ENCODE data around the gene FAM227A.

The FAM227A gene

GRCh38 chr22:38696606-38697424 lies 40.6 kb upstream of the FAM227A start:
- Histone ChIP-seq H3K9me3 (ENCODE audit: control insufficient read depth, low read depth, low read length) (no peaks in the 10 kb centered on the region), H3K9ac (ENCODE audit: low read length) (no peak overlapping the region), H3K27ac (ENCODE audit: low read length) (no peak overlapping the region), H3K4me1 (ENCODE audit: control insufficient read depth, low read depth, low read length) (peaks cover 11% of the 10 kb centered on the region), H3K4me3 (ENCODE audit: low read length) (no peak overlapping the region), H3K27me3 (ENCODE audit: control insufficient read depth, insufficient read depth, low read length) (no peaks in the 10 kb centered on the region), H3K36me3 (ENCODE audit: control insufficient read depth, low read depth, low read length) (no peaks in the 10 kb centered on the region)

- Histone ChIP-seq H3K9ac (ENCODE audit: low read length) (no peak overlapping the region), H3K27me3 (ENCODE audit: control insufficient read depth, insufficient read depth, low read length) (no peaks in the 10 kb centered on the region), H3K9me3 (ENCODE audit: control insufficient read depth, low read depth, low read length) (no peaks in the 10 kb centered on the region), H3K4me3 (ENCODE audit: low read length) (no peak overlapping the region), H3K27ac (ENCODE audit: low read length) (no peak overlapping the region), H3K36me3 (ENCODE audit: control insufficient read depth, low read depth, low read length) (no peaks in the 10 kb centered on the region), H3K4me1 (ENCODE audit: control insufficient read depth, low read depth, low read length) (peaks cover 11% of the 10 kb centered on the region)
Measured at GRCh38 chr22:38694940-38695339, 38.7 kb upstream of the FAM227A start.

GRCh38 chr22:38694049-38694448 lies 37.9 kb upstream of the FAM227A start:
- peaks cover 2% of the 10 kb centered on the region for H3K4me1 ChIP-seq (ENCODE audit: control insufficient read depth, low read depth, low read length)
- no peaks in the 10 kb centered on the region for H3K9me3 ChIP-seq (ENCODE audit: control insufficient read depth, low read depth, low read length)
- H3K27ac ChIP-seq (ENCODE audit: low read length), result no peak overlapping the region
- H3K4me3 ChIP-seq (ENCODE audit: low read length), result no peak overlapping the region
- H3K36me3 ChIP-seq (ENCODE audit: control insufficient read depth, low read depth, low read length), result peaks cover 4% of the 10 kb centered on the region
- H3K27me3 ChIP-seq (ENCODE audit: control insufficient read depth, insufficient read depth, low read length), result no peaks in the 10 kb centered on the region
- H3K9ac ChIP-seq (ENCODE audit: low read length), result no peak overlapping the region

GRCh38 chr22:38689651-38690050 lies 33.5 kb upstream of the FAM227A start:
- no peak overlapping the region for H3K27ac ChIP-seq (ENCODE audit: low read length)
- H3K9ac ChIP-seq (ENCODE audit: low read length), result no peak overlapping the region
- peaks cover 24% of the 10 kb centered on the region for H3K36me3 ChIP-seq (ENCODE audit: control insufficient read depth, low read depth, low read length)
- H3K4me1 ChIP-seq (ENCODE audit: control insufficient read depth, low read depth, low read length), result no peaks in the 10 kb centered on the region
- no peaks in the 10 kb centered on the region for H3K27me3 ChIP-seq (ENCODE audit: control insufficient read depth, insufficient read depth, low read length)
- H3K4me3 ChIP-seq (ENCODE audit: low read length), result no peak overlapping the region
- H3K9me3 ChIP-seq (ENCODE audit: control insufficient read depth, low read depth, low read length), result no peaks in the 10 kb centered on the region

GRCh38 chr22:38685761-38686160 lies 29.6 kb upstream of the FAM227A start:
- H3K27ac ChIP-seq (ENCODE audit: low read length), result no peak overlapping the region
- no peaks in the 10 kb centered on the region for H3K9me3 ChIP-seq (ENCODE audit: control insufficient read depth, low read depth, low read length)
- H3K9ac ChIP-seq (ENCODE audit: low read length), result no peak overlapping the region
- H3K27me3 ChIP-seq (ENCODE audit: control insufficient read depth, insufficient read depth, low read length), result no peaks in the 10 kb centered on the region
- no peak overlapping the region for H3K4me3 ChIP-seq (ENCODE audit: low read length)
- H3K4me1 ChIP-seq (ENCODE audit: control insufficient read depth, low read depth, low read length), result no peaks in the 10 kb centered on the region
- peaks cover 39% of the 10 kb centered on the region for H3K36me3 ChIP-seq (ENCODE audit: control insufficient read depth, low read depth, low read length)

GRCh38 chr22:38684895-38685294 lies 28.7 kb upstream of the FAM227A start:
- no peak overlapping the region for H3K27ac ChIP-seq (ENCODE audit: low read length)
- H3K9me3 ChIP-seq (ENCODE audit: control insufficient read depth, low read depth, low read length), result no peaks in the 10 kb centered on the region
- H3K9ac ChIP-seq (ENCODE audit: low read length), result no peak overlapping the region
- H3K4me1 ChIP-seq (ENCODE audit: control insufficient read depth, low read depth, low read length), result no peaks in the 10 kb centered on the region
- H3K27me3 ChIP-seq (ENCODE audit: control insufficient read depth, insufficient read depth, low read length), result no peaks in the 10 kb centered on the region
- no peak overlapping the region for H3K4me3 ChIP-seq (ENCODE audit: low read length)
- H3K36me3 ChIP-seq (ENCODE audit: control insufficient read depth, low read depth, low read length), result peaks cover 39% of the 10 kb centered on the region

GRCh38 chr22:38681582-38682335 lies 25.6 kb upstream of the FAM227A start, which contains the start of gene TOMM22:
TSS of gene TOMM22 (plus strand) at chr22:38681957. CDS start at chr22:38681979, 22 bp downstream.
- H3K27me3 ChIP-seq (ENCODE audit: control insufficient read depth, insufficient read depth, low read length), result no peaks in the 10 kb centered on the region
- H3K27ac ChIP-seq (ENCODE audit: low read length), result peak within 1 kb of the TSS; percentile 64
- peak within 1 kb of the TSS; percentile 92 for H3K4me3 ChIP-seq (ENCODE audit: low read length)
- no peaks in the 10 kb centered on the region for H3K9me3 ChIP-seq (ENCODE audit: control insufficient read depth, low read depth, low read length)
- peak within 1 kb of the TSS; percentile 84 for H3K9ac ChIP-seq (ENCODE audit: low read length)
- H3K36me3 ChIP-seq (ENCODE audit: control insufficient read depth, low read depth, low read length), result peaks cover 18% of the 10 kb centered on the region
- no peaks in the 10 kb centered on the region for H3K4me1 ChIP-seq (ENCODE audit: control insufficient read depth, low read depth, low read length)

- Histone ChIP-seq H3K36me3 (ENCODE audit: control insufficient read depth, low read depth, low read length) (peaks cover 13% of the 10 kb centered on the region), H3K27me3 (ENCODE audit: control insufficient read depth, insufficient read depth, low read length) (no peaks in the 10 kb centered on the region), H3K9ac (ENCODE audit: low read length) (no peak overlapping the region), H3K4me1 (ENCODE audit: control insufficient read depth, low read depth, low read length) (no peaks in the 10 kb centered on the region), H3K4me3 (ENCODE audit: low read length) (no peak overlapping the region), H3K27ac (ENCODE audit: low read length) (no peak overlapping the region), H3K9me3 (ENCODE audit: control insufficient read depth, low read depth, low read length) (no peaks in the 10 kb centered on the region)
Measured at GRCh38 chr22:38675833-38676232, 19.6 kb upstream of the FAM227A start.

GRCh38 chr22:38674888-38675287 lies 18.7 kb upstream of the FAM227A start:
- Histone ChIP-seq H3K27ac (ENCODE audit: low read length) (no peak overlapping the region), H3K36me3 (ENCODE audit: control insufficient read depth, low read depth, low read length) (peaks cover 13% of the 10 kb centered on the region), H3K4me3 (ENCODE audit: low read length) (no peak overlapping the region), H3K27me3 (ENCODE audit: control insufficient read depth, insufficient read depth, low read length) (no peaks in the 10 kb centered on the region), H3K4me1 (ENCODE audit: control insufficient read depth, low read depth, low read length) (no peaks in the 10 kb centered on the region), H3K9me3 (ENCODE audit: control insufficient read depth, low read depth, low read length) (no peaks in the 10 kb centered on the region), H3K9ac (ENCODE audit: low read length) (no peak overlapping the region)

- H3K4me1 ChIP-seq (ENCODE audit: control insufficient read depth, low read depth, low read length), result peaks cover 8% of the 10 kb centered on the region
- peak overlapping the region; percentile 85 for H3K4me3 ChIP-seq (ENCODE audit: low read length)
- no peaks in the 10 kb centered on the region for H3K27me3 ChIP-seq (ENCODE audit: control insufficient read depth, insufficient read depth, low read length)
- H3K36me3 ChIP-seq (ENCODE audit: control insufficient read depth, low read depth, low read length), result no peaks in the 10 kb centered on the region
- no peaks in the 10 kb centered on the region for H3K9me3 ChIP-seq (ENCODE audit: control insufficient read depth, low read depth, low read length)
- H3K9ac ChIP-seq (ENCODE audit: low read length), result peak overlapping the region; percentile 94
- peak overlapping the region; percentile 99 for H3K27ac ChIP-seq (ENCODE audit: low read length)
Measured at GRCh38 chr22:38657045-38657909, 1.1 kb upstream of the FAM227A start.

All from iPS-18a (cell line).